Activated T-helper 9 cell treated with anti-CD3 and anti-CD28 coated beads, Interleukin-2, amount 50 U/mL, for 16 hours (primary cell): ENCODE results near the gene TMF1.

Source experiments
- DNase-seq: peaks from one replicate; pipeline ENCODE4 v3.0.0-alpha.2; 2020; ENCODE audit warnings: low read depth

TMF1 gene

DNA sequence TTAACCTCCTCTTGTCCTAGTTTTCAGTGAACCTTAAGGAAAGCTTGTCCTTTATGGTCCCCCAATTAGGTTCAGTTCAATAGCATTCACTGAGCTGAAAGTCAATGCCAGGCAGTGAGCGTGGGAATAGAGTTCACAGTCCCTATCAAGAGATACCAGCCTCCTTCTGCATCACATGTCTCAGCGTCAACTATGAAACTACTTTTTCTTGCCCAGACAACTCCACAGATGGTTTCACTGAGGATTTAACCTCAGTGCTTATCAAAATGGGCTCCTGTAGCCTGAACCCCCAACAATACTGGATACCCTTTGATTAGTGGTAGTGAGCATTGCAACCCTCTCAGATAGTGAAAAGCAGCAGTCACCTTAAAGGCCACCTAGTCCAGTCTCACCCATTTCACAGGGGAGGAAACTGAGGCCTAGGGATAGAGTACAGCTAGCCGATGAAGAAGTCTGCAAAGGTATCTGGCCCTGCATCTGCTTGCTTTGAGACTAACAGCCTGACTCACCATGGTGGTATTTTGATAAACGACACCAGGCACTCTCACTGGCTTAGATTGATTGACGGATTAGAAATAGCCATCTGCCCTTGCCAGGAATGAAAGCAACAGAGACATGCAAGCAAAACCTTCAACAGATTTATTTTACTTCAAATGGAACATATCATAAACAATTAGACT is 29.6 kb upstream of the TMF1 start:
- DNase-seq: no peak

DNA sequence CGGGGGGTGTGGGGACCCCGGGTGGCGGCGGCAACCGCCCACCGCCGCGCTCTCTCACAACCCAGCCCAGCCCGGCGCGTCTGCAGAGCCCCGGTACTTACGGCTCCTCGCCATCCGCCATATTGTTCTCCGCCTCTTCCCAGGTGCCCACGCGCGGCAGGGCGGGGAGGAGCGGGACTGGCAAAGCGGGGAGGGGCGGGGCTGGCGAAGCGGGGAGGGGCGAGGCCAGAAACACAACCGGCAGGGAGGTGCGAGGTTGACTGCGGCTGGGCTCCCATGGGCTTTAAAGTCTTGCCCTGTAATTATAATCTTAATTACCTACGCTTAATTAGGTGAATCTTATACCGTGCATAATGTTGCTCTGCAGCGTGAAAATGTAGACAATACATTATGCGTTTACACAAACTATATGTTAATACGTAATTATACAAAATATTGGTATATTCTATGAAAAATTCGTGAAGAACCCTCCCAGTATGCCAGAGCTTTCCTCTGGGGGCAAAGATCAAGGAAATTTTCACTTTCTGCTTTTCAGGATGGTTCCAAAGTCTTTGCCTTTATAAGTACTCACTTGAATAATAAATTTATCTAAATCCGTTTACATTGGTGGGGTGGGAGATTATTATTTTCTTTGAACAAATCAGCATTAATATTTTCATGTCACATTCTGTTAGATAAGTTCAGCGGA is 28.2 kb upstream of the TMF1 start, which contains the start of gene UBA3:
TSS of gene UBA3 (minus strand) at position 133 of the 688 bp plus-strand sequence. CDS start at position 121, 12 bp downstream.
- peak; percentile 92 for DNase-seq

DNA sequence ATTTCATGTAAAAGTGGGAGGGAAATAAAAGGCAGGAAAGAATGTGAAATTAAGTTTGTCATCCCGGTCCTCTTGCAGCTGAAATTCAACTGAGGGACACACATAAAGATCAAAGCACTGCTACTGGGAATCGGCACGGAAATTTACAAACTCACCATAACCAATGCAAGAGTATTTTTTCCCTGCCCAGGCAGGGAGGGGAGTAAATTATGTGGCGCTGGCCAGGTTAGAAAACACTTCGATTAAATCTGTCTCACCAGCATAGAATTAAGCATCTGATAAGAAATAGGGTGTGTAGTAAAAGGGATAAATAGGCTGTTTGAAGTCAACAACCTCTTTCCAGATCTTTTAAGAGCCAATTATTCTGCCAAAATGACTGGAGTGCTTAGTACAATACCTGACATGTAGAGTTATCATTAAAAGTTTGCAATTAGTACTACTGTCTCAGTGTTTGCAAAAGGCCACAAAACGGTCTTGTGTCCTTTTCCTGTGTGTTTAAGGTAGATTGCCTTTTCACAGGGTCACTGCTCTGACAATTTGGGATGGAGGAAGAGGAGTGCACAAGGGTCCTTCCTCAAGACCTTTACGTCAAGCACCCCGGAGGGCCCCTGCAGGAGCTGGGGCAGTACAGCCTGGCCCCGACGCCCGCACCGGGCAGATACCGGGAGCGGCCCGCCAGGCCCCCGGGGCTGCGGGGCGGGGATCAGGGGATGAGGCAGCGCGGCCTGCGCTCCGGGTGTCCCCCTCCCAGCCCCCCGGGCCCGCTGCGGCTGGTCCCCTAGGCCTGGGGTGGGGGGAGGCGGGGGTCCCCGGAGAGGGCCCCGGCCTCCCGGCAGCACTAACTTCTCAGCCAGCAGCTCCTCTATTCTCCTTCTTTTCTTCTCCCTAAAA is 27.4 kb upstream of the TMF1 start:
- no peak for DNase-seq

DNA sequence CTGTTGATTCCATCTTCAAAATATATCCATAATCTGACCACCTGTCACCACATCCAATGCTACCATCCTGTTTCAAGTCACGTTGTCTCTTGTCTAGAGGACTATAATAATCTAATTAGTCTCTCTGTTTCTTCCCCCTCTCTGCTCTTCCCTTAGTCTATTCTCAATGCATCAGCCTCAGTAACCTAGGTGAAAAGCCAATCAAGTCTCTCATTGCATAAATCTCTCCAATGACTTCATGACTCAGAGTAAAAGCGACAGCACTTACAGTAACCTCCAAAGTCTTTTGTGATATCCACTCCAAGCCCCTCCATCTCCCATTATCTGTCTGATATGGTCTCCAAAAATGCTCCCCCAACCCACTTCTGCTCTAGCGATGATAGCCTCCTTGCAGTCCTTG is 20.8 kb upstream of the TMF1 start:
- no peak for DNase-seq

DNA sequence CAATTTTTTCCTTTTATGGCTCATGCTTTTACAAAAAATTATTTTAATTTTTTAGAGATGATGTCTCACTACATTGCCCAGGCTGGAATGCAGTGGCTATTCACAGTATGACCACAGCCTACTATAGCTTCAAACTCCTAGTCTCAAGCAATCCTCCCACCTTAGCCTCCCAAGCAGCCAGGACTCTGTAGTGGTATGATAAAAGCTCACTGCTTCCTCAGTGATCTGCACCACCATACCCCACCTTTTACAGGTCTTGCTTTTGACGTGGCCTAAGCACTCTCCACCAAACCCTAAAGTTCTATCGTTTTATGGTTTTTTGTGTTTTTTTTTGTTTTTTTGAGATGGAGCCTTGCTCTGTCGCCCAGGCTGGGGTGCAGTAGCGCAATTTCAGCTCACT is 14.0 kb upstream of the TMF1 start:
- no peak for DNase-seq

GRCh38 chr3:69065318-69065964 is 13.3 kb upstream of the TMF1 start:
- no peak for DNase-seq

DNA sequence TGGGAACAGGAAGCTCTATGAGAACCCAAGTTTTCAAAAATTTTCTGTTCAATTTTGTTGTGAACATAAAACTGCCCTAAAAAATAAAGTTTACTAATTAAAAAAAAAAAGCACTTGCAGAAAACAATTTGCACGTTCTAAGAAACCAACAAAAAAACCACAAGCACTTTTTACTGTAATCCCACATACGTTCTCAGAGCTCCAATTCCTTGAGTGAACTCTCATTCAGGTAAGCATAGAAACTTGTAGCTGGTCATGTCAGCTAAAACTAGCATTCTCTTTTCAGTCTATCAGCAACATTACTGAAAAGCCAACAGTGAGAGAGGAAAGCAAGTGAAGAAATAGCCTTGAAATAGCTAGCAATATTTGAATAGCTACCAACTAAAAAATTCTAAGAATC is 11.5 kb upstream of the TMF1 start:
- DNase-seq: no peak

DNA sequence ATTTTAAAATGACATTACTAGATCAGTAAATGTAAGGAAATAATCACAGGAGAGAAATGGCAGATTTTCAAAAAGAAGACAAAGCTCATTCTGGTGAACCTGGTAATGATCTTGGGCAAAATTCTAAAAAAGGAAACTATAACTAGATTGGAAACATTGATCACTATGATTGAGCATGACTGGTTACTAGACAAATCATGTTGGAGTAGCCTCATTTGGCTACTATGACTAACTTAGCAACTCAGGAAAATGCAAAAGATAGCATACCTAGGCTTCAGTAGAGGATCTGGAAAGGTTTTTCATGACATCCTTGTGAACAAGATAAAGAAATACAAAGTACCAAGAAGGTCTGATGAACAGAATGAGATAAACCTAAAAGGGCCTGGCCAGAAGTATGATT is 7.6 kb upstream of the TMF1 start:
- no peak for DNase-seq

DNA sequence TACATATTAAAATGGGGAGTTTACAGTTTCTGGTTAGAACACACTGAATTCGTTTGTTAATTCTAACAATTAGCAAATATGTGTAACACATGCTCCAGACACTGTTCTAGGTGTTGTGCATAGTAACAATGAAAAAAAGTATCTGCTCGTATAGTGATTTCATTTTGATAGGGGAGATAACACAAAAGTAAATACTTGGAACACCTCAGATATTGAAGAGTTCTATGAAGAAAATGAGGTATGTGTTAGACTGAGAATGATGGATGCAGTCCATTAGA is 6.8 kb upstream of the TMF1 start:
- no peak for DNase-seq

- DNase-seq: no peak
Measured at GRCh38 chr3:69058180-69058946, 6.2 kb upstream of the TMF1 start.

DNA sequence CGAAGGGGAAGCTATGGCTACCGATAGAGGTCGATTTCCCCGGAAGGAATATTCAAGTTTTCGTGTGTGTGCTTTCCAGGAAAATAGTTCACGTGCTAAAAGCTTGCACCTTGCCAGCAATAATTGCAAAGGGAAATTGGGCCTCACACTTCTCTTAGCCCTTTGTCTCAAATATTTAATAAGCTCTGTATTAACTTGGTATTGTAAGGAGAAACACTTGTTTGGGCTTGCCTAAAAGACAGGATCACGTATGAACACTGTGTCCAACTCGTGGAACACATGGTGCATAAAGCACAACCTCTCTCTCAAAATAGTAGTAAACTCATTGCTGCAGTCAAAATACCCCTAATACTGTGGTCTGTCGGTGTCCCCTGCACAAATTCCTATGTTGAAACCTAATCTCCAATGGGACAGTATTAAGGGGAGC is 352 bp upstream of the TMF1 start:
- DNase-seq: no peak

- DNase-seq: no peak
Measured at GRCh38 chr3:69048990-69049389, 3.1 kb downstream of the TMF1 start.

GRCh38 chr3:69044608-69045007 is 7.5 kb downstream of the TMF1 start:
- DNase-seq: no peak

- no peak for DNase-seq
Measured at GRCh38 chr3:69033470-69033869, 18.7 kb downstream of the TMF1 start.

DNA sequence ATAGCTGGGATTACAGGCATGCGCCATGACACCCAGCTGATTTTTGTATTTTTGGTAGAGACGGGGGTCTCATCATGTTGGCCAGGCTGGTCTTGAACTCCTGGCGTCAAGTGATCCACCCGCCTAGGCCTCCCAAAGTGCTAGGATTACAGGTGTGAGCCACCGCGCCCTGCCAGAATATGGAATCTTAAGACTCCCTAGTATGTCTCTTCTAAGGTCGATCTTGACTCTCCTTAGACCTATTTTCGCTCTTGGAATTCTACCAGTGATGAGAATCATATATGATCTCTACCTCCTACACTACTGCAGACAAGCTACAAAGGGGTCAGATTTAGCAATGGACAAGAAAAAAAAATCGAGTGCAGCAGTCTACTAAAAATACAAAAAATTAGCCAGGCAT is 19.4 kb downstream of the TMF1 start:
- DNase-seq: no peak

DNA sequence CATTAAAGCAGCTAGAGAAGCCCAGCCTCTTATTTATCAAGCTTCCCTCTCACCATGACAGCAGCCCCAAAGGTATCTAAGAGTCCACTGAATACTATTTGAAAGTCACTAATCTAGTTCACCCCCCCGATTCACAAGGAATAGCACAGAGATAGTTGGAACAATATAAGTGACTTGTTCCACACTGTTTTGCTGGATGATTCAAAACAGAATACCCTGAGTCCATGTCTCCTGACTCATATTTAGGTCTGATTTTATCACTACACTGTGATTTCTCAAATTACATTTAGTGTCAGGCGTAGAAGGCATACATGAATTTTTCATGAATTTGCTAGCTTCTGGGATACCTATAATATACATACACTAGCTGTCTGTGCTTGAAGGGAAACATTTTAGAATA is 20.0 kb downstream of the TMF1 start:
- DNase-seq: no peak

GRCh38 chr3:69031635-69032034 is 20.5 kb downstream of the TMF1 start:
- no peak for DNase-seq

DNA sequence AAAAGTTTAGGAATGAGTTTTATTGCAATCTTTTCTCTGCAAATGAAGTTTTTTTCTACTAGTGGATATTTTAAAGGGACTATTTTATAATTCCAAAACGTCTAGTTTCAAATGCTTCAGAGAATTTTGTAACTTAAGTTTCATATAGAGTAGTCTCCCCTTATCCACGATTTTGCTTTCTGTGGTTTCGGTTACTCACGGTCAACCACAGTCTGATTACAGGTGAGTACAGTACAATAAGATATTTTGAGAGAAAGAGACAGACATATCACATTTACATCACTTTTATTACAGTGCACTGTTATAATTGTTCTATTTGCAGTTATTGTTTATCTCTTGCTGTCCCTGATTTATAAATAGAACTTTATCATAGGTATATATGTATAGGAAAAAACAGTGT is 31.3 kb downstream of the TMF1 start:
- no peak for DNase-seq

GRCh38 chr3:69020424-69020823 is 31.7 kb downstream of the TMF1 start:
- no peak for DNase-seq

DNA sequence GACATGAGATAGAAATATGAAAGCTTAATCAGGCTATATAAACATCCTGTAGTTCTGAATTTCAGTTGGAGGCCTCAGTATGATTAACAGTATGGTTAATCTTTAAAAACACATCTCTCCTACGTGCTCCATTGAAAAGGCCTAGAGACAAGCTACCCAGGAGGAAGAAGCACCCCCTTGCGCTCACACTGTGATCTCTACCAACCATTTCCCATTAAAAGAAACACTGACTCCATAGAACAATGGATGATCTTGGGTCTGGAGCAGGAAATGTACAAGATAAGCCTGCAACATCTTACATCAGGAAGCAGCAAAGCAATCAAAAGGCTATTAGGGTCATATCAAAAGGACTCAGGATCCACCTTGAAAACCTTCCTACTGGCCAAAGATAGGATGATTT is 35.2 kb downstream of the TMF1 start:
- no peak for DNase-seq

DNA sequence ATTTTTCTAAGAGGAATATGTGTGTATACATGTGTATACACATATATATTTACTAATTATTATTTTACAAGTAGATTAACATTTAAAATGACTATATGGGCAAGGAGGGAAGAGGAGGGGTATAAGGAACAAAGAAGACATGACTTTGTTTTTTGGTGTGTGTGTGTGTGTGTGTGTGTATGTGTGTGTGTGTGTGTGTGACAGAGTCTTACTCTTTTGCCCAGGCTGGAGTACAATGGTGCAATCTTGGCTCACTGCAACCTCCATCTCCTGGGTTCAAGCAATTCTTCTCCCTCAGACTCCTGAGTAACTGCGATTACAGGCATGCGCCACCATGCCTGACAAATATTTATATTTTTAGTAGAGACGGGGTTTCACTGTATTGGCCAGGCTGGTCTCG is 36.0 kb downstream of the TMF1 start:
- no peak for DNase-seq

DNA sequence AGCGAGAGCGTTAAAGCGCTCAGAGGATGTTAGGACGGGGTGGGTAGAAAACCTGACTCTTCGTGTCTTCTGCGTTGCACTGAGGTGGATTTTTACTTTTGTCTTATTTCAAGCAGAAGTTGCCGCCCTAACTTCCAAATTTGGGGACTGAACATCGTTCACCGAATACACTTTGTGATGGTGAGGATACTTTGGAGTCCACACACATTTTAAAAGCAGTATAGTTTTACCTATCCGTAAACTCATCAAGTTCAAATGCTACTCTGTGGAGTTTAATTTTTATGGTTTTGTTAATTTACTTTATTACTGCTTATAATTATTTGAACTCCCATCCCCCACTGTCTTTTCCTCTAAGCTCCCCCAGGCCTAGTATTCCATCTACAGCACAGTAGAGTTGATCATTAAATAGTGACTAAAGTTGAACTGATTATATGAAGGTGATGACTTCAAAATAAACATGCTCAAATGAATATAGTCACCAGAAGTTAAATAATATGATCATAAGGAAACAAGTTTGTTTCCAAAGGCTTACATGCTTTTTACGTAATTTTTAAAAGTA is 38.0 kb downstream of the TMF1 start:
- no peak for DNase-seq
